Liver (tissue), 9 donors: ENCODE data around the gene RARRES1. TPM values are rescaled to one million over a fixed set of nuclear protein-coding genes. Genes with fewer than 3 reads are reported as not detected.

ENCODE experiments used
- DNase-seq: peaks from one replicate; pipeline ENCODE4 v3.0.0-alpha.2; 2017; ENCODE audit warnings: low spot score
- H3K27ac ChIP-seq, 2 donors: one replicate each; pipeline ENCODE4 v1.7.0; 2013; ENCODE audit warnings: inconsistent platforms in 2 of 2, low read length in 2 of 2, control low read depth in 1 of 2, low read depth in 1 of 2, mild to moderate bottlenecking in 1 of 2
- H3K27me3 ChIP-seq, 4 donors: one replicate each; pipeline versions ENCODE4 v1.6.1 to v1.7.0; 2013; ENCODE audit warnings: low read length in 3 of 4, inconsistent platforms in 1 of 4, mild to moderate bottlenecking in 1 of 4, moderate library complexity in 1 of 4; ENCODE audit not compliant: control insufficient read depth in 4 of 4, insufficient read depth in 4 of 4
- H3K36me3 ChIP-seq, 4 donors: one replicate each; pipeline versions ENCODE4 v1.6.1 to v1.7.0; 2013; ENCODE audit warnings: low read length in 3 of 4, mild to moderate bottlenecking in 3 of 4, low read depth in 1 of 4, moderate library complexity in 1 of 4; ENCODE audit not compliant: control insufficient read depth in 4 of 4, insufficient read depth in 3 of 4
- H3K4me1 ChIP-seq, 4 donors: one replicate each; pipeline versions ENCODE4 v1.6.1 to v1.7.0; 2013; ENCODE audit warnings: low read length in 3 of 4, mild to moderate bottlenecking in 3 of 4, moderate library complexity in 1 of 4; ENCODE audit not compliant: control insufficient read depth in 4 of 4, insufficient read depth in 4 of 4
- H3K4me3 ChIP-seq, 3 donors: one replicate each; pipeline versions ENCODE4 v1.6.1 to v1.7.0; 2013; ENCODE audit warnings: low read length in 3 of 3, control low read depth in 1 of 3, low read depth in 1 of 3, mild to moderate bottlenecking in 1 of 3
- H3K9ac ChIP-seq, 2 donors: one replicate each; pipeline ENCODE4 v1.7.0; 2013; ENCODE audit warnings: low read length in 2 of 2, mild to moderate bottlenecking in 2 of 2, moderate library complexity in 2 of 2, control low read depth in 1 of 2, low read depth in 1 of 2
- H3K9me3 ChIP-seq, 4 donors: one replicate each; pipeline versions ENCODE4 v1.6.1 to v1.7.0; 2013; ENCODE audit warnings: low read length in 3 of 4; ENCODE audit not compliant: control insufficient read depth in 4 of 4
- ATF3 ChIP-seq: IDR thresholded peaks from 2 replicates; pipeline ENCODE4 v1.6.1; 2016; ENCODE audit warnings: antibody characterized with exemption
- CTCF ChIP-seq: fragments of 150-350 bp; IDR thresholded peaks from 2 replicates; pipeline ENCODE4 v1.5.1; 2017; ENCODE audit warnings: improper control_type of control experiment, low read depth, low read length; ENCODE audit not compliant: missing input control
- EGR1 ChIP-seq, 2 donors: IDR thresholded peaks; 2 replicates each; pipeline ENCODE4 v1.6.1; 2016 to 2018; ENCODE audit warnings: antibody characterized with exemption in 2 of 2, low read depth in 2 of 2
- FOXA1 ChIP-seq: IDR thresholded peaks from 2 replicates; pipeline ENCODE4 v1.6.1; 2016; ENCODE audit warnings: antibody characterized with exemption
- FOXA2 ChIP-seq: IDR thresholded peaks from 2 replicates; pipeline ENCODE4 v1.6.1; 2016; ENCODE audit warnings: antibody characterized with exemption
- GABPA ChIP-seq, 2 donors: IDR thresholded peaks in 1 of 2; conservative IDR thresholded peaks in 1 of 2; 2 replicates each; pipeline ENCODE4 v1.6.1; 2016; ENCODE audit warnings: antibody characterized with exemption in 2 of 2, mild to moderate bottlenecking in 1 of 2, moderate library complexity in 1 of 2
- HNF4A ChIP-seq, 2 donors: conservative IDR thresholded peaks; 2 replicates each; pipeline ENCODE4 v1.6.1; 2016; ENCODE audit warnings: antibody characterized with exemption in 2 of 2, mild to moderate bottlenecking in 2 of 2
- HNF4G ChIP-seq: IDR thresholded peaks from 2 replicates; pipeline ENCODE4 v1.6.1; 2016; ENCODE audit warnings: antibody characterized with exemption
- JUND ChIP-seq, 2 donors: IDR thresholded peaks; 2 replicates each; pipeline ENCODE4 v1.6.1; 2016; ENCODE audit warnings: antibody characterized with exemption in 2 of 2
- NR2F2 ChIP-seq: IDR thresholded peaks from 2 replicates; pipeline ENCODE4 v1.6.1; 2016; ENCODE audit warnings: antibody characterized with exemption
- RAD21 ChIP-seq, 2 donors: IDR thresholded peaks; 2 replicates each; pipeline ENCODE4 v1.6.1; 2016; ENCODE audit warnings: antibody characterized with exemption in 2 of 2, mild to moderate bottlenecking in 2 of 2
- RXRA ChIP-seq, 2 donors: IDR thresholded peaks; 2 replicates each; pipeline ENCODE4 v1.6.1; 2017 to 2018; ENCODE audit warnings: antibody characterized with exemption in 2 of 2, mild to moderate bottlenecking in 1 of 2
- SP1 ChIP-seq: IDR thresholded peaks from 2 replicates; pipeline ENCODE4 v1.6.1; 2018; ENCODE audit warnings: antibody characterized with exemption, mild to moderate bottlenecking
- TAF1 ChIP-seq: conservative IDR thresholded peaks from 2 replicates; pipeline ENCODE4 v1.6.1; 2016; ENCODE audit warnings: antibody characterized with exemption, mild to moderate bottlenecking
- YY1 ChIP-seq: IDR thresholded peaks from 2 replicates; pipeline ENCODE4 v1.6.1; 2016; ENCODE audit warnings: antibody characterized with exemption, mild to moderate bottlenecking
- ZBTB33 ChIP-seq: IDR thresholded peaks from 2 replicates; pipeline ENCODE4 v1.6.1; 2016; ENCODE audit warnings: antibody characterized with exemption
- WGBS: extraction: QIAGEN DNeasy Blood & Tissue Kit; methylation state at CpG from one replicate; pipeline ENCODE4 v1.1.7; 2013; 5-methylcytosine and 5-hydroxymethylcytosine counted together
- polyA plus RNA-seq, 2 donors: library from polyadenylated mRNA; stranded (reverse) in 1 of 2; unstranded in 1 of 2; fragments of 200-250 nt in 1 of 2; fragments of >200 nt in 1 of 2; fragmentation: Nextera tagmentation in 1 of 2; extraction: Ambion mirVana in 1 of 2; gene quantifications; one replicate each; pipeline versions ENCODE4 v1.2.1 to v1.2.3, GENCODE V29; 2013 to 2015
- total RNA-seq, 2 donors: library from RNA; depleted of rRNA; stranded (reverse); fragments of >200 nt; gene quantifications; one replicate each; pipeline ENCODE4 v1.2.3, GENCODE V29; 2014
- donor health status: healthy.
- donor health status: healthy.
- donor health status: healthy.
- donor health status: healthy.
- donor health status: healthy.

The RARRES1 gene
- total and polyA plus RNA-seq, 4 donors = 0.92 to 6.9 (median 2.4) TPM

GRCh38 chr3:158749526-158749925, 17.3 kb upstream of the RARRES1 start (continued):
- TF ChIP-seq ZBTB33 (no peak), RAD21 (IDR thresholded peaks at IDR 0.05) (no peak), HNF4G (no peak), TAF1 (no peak), HNF4A (conservative IDR thresholded peaks at IDR 0.05) (no peak), NR2F2 (no peak)

GRCh38 chr3:158748237-158748828, 16.1 kb upstream of the RARRES1 start:
- 63% methylated on average over 7 of the region's 7 CpGs for WGBS
- Histone ChIP-seq H3K27ac (no peak overlapping the region), H3K27me3 (no peaks in the 10 kb centered on the region), H3K4me3 (no peak overlapping the region), H3K9ac (no peak overlapping the region), H3K36me3 (no peaks in the 10 kb centered on the region), H3K4me1 (no peaks in the 10 kb centered on the region), H3K9me3 (no peaks in the 10 kb centered on the region)
- no peak for DNase-seq
- no peak for TF ChIP-seq FOXA1
- TF ChIP-seq FOXA2 = no peak
- no peak for TF ChIP-seq YY1
- no peak for TF ChIP-seq HNF4G
- TF ChIP-seq ZBTB33 = no peak
- TF ChIP-seq HNF4A (conservative IDR thresholded peaks at IDR 0.05) = no peak
- TF ChIP-seq JUND (IDR thresholded peaks at IDR 0.05) = no peak
- TF ChIP-seq TAF1 = no peak
- TF ChIP-seq GABPA (IDR thresholded peaks at IDR 0.05 in 1 of 2, conservative IDR thresholded peaks at IDR 0.05 in 1 of 2) = no peak
- no peak for TF ChIP-seq CTCF
- no peak for TF ChIP-seq SP1
- no peak for TF ChIP-seq EGR1 (IDR thresholded peaks at IDR 0.05; ENCODE audit: low read depth in 2 of 2)
- TF ChIP-seq ATF3 = no peak
- no peak for TF ChIP-seq RXRA (IDR thresholded peaks at IDR 0.05)

- TF ChIP-seq TAF1 = no peak
- no peak for TF ChIP-seq YY1
- TF ChIP-seq FOXA2 = no peak
- no peak for TF ChIP-seq ZBTB33
- no peak for TF ChIP-seq ATF3
- no peak for DNase-seq
- no peaks in the 10 kb centered on the region for H3K9me3 ChIP-seq
- no peaks in the 10 kb centered on the region for H3K4me1 ChIP-seq
- no peaks in the 10 kb centered on the region for H3K27me3 ChIP-seq
- no peaks in the 10 kb centered on the region for H3K36me3 ChIP-seq
- H3K9ac ChIP-seq = no peak overlapping the region
- H3K27ac ChIP-seq = no peak overlapping the region
- 95% methylated on average over 3 of the region's 3 CpGs for WGBS
- no peak overlapping the region for H3K4me3 ChIP-seq
These were observed 15.2 kb upstream of the RARRES1 start for GRCh38 chr3:158747417-158747816.
